Measurements from ENCODE around the gene CDH4. TPM values are rescaled to one million over a fixed set of nuclear protein-coding genes. Genes with fewer than 3 reads are reported as not detected.
A peak's percentile ranks its signal among the peaks of the same experiment; 100 is the strongest.

The CDH4 gene
- total and polyA plus RNA-seq, 2 of the 13 experiments (the other 11 are each of a cell fraction or from before 2014, with no cell fraction given), result not detected

DNA sequence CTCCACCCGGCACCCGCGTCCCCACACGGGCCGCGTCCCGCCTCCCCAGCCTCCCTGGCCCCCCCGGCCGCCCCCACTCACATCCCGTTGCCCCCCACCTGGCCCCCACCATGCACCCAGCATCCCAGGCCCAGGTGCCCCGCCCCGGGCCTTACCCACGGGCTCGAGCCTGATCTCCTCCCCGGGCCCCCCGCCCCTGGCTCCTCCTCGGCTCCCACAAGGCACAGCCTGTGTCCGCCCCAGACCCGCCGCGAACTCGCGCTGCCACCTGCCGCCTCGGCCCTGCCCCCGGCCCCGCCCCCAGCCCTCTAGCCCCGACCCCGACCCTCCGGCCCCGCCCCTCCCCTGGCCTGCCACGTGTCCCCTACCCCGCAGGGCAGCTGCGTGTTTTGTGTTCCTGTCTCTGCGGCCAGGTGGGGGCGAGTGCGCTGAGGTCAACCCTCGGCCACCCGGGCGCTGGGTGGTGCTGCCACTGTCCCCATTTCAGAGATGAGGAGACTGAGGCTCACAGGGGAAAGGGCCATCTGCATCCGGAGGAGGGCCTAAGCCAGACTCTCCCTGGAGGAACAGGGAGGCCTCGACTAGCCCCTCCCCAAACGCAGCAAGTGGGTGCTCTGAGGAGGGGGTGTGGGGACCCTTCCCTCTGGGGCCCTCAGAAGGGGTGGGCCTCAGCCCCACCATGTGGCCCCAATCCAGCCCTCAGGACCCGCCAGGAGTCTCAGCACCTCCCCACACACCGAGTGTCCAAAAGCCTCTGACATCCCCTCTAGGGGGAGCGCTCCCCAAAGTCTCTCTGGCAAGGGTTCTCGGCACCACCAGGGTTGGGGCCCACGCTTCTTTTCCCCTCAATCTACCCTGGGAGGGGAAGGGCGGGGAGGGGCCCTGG, 713.8 kb downstream of the CDH4 start (continued):
- TF ChIP-seq, protein P1, sequence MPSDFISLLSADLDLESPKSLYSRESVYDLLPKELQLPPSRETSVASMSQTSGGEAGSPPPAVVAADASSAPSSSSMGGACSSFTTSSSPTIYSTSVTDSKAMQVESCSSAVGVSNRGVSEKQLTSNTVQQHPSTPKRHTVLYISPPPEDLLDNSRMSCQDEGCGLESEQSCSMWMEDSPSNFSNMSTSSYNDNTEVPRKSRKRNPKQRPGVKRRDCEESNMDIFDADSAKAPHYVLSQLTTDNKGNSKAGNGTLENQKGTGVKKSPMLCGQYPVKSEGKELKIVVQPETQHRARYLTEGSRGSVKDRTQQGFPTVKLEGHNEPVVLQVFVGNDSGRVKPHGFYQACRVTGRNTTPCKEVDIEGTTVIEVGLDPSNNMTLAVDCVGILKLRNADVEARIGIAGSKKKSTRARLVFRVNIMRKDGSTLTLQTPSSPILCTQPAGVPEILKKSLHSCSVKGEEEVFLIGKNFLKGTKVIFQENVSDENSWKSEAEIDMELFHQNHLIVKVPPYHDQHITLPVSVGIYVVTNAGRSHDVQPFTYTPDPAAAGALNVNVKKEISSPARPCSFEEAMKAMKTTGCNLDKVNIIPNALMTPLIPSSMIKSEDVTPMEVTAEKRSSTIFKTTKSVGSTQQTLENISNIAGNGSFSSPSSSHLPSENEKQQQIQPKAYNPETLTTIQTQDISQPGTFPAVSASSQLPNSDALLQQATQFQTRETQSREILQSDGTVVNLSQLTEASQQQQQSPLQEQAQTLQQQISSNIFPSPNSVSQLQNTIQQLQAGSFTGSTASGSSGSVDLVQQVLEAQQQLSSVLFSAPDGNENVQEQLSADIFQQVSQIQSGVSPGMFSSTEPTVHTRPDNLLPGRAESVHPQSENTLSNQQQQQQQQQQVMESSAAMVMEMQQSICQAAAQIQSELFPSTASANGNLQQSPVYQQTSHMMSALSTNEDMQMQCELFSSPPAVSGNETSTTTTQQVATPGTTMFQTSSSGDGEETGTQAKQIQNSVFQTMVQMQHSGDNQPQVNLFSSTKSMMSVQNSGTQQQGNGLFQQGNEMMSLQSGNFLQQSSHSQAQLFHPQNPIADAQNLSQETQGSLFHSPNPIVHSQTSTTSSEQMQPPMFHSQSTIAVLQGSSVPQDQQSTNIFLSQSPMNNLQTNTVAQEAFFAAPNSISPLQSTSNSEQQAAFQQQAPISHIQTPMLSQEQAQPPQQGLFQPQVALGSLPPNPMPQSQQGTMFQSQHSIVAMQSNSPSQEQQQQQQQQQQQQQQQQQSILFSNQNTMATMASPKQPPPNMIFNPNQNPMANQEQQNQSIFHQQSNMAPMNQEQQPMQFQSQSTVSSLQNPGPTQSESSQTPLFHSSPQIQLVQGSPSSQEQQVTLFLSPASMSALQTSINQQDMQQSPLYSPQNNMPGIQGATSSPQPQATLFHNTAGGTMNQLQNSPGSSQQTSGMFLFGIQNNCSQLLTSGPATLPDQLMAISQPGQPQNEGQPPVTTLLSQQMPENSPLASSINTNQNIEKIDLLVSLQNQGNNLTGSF (CRISPR knock-in tag; IDR thresholded peaks at IDR 0.05), result no peak
- TF ChIP-seq, protein P2, sequence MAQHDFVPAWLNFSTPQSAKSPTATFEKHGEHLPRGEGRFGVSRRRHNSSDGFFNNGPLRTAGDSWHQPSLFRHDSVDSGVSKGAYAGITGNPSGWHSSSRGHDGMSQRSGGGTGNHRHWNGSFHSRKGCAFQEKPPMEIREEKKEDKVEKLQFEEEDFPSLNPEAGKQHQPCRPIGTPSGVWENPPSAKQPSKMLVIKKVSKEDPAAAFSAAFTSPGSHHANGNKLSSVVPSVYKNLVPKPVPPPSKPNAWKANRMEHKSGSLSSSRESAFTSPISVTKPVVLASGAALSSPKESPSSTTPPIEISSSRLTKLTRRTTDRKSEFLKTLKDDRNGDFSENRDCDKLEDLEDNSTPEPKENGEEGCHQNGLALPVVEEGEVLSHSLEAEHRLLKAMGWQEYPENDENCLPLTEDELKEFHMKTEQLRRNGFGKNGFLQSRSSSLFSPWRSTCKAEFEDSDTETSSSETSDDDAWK (CRISPR knock-in tag; IDR thresholded peaks at IDR 0.05), result no peak
- TF ChIP-seq, protein P3, sequence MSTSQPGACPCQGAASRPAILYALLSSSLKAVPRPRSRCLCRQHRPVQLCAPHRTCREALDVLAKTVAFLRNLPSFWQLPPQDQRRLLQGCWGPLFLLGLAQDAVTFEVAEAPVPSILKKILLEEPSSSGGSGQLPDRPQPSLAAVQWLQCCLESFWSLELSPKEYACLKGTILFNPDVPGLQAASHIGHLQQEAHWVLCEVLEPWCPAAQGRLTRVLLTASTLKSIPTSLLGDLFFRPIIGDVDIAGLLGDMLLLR (CRISPR knock-in tag; IDR thresholded peaks at IDR 0.05), result no peak
- TF ChIP-seq SP4 (CRISPR knock-in tag; IDR thresholded peaks at IDR 0.05) (no peak), XRCC5 (optimal IDR thresholded peaks at IDR 0.05; ENCODE audit: low read length) (peak; percentile 34), POGZ (CRISPR knock-in tag; IDR thresholded peaks at IDR 0.05) (no peak), FOXK1 (CRISPR knock-in tag; IDR thresholded peaks at IDR 0.05; ENCODE audit: borderline replicate concordance, low read depth) (no peak), SALL1 (CRISPR knock-in tag; IDR thresholded peaks at IDR 0.05) (peak; percentile 34; the same call in 1 of the 2 replicates), KLF16 (CRISPR knock-in tag; IDR thresholded peaks at IDR 0.05) (no peak), SSRP1 (CRISPR knock-in tag; IDR thresholded peaks at IDR 0.05) (0 out of 2 replicates have a peak, but pooled peaks have one; percentile 25), AHR (CRISPR knock-in tag; IDR thresholded peaks at IDR 0.05) (0 out of 2 replicates have a peak, but pooled peaks have one; percentile 28), EHMT2 (IDR thresholded peaks at IDR 0.05; ENCODE audit: borderline replicate concordance, low read depth, low read length) (no peak), THAP11 (CRISPR knock-in tag; IDR thresholded peaks at IDR 0.05) (no peak), GPN1 (CRISPR knock-in tag; IDR thresholded peaks at IDR 0.05; ENCODE audit: borderline replicate concordance) (no peak), SIX4 (CRISPR knock-in tag; IDR thresholded peaks at IDR 0.05) (no peak), SP5 (CRISPR knock-in tag; IDR thresholded peaks at IDR 0.05; ENCODE audit: borderline replicate concordance, low read depth) (no peak; the same call in 1 of the 2 replicates)
- TF ChIP-seq, protein P4, sequence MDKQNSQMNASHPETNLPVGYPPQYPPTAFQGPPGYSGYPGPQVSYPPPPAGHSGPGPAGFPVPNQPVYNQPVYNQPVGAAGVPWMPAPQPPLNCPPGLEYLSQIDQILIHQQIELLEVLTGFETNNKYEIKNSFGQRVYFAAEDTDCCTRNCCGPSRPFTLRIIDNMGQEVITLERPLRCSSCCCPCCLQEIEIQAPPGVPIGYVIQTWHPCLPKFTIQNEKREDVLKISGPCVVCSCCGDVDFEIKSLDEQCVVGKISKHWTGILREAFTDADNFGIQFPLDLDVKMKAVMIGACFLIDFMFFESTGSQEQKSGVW (CRISPR knock-in tag; IDR thresholded peaks at IDR 0.05; ENCODE audit: borderline replicate concordance), result no peak
- TF ChIP-seq, protein P5, sequence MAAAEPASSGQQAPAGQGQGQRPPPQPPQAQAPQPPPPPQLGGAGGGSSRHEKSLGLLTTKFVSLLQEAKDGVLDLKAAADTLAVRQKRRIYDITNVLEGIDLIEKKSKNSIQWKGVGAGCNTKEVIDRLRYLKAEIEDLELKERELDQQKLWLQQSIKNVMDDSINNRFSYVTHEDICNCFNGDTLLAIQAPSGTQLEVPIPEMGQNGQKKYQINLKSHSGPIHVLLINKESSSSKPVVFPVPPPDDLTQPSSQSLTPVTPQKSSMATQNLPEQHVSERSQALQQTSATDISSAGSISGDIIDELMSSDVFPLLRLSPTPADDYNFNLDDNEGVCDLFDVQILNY (CRISPR knock-in tag; conservative IDR thresholded peaks at IDR 0.05), result no peak
- TF ChIP-seq, protein P6, sequence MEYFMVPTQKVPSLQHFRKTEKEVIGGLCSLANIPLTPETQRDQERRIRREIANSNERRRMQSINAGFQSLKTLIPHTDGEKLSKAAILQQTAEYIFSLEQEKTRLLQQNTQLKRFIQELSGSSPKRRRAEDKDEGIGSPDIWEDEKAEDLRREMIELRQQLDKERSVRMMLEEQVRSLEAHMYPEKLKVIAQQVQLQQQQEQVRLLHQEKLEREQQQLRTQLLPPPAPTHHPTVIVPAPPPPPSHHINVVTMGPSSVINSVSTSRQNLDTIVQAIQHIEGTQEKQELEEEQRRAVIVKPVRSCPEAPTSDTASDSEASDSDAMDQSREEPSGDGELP (IDR thresholded peaks at IDR 0.05; ENCODE audit: borderline replicate concordance, low read depth), result peak; percentile 39; the same call in 1 of the 2 replicates

Measured in HepG2 (cell line).